GM19463 (cell line): ENCODE measurements around the gene CDCP2.

Source experiments
- ATAC-seq: cut with Tn5 transposase; IDR thresholded peaks from one replicate; pipeline ENCODE4 v1.9.1; 2021; ENCODE audit warnings: mild to moderate bottlenecking, moderate library complexity; ENCODE audit not compliant: unreplicated experiment

Gene CDCP2

GRCh38 chr1:54137534-54138061 is 15.2 kb downstream of the CDCP2 start:
- ATAC-seq: no peak

GRCh38 chr1:54136963-54137533 is 15.8 kb downstream of the CDCP2 start:
- no peak for ATAC-seq

- no peak for ATAC-seq
These were observed 16.4 kb downstream of the CDCP2 start for GRCh38 chr1:54136269-54136896.

- no peak for ATAC-seq
These were observed 17.2 kb downstream of the CDCP2 start for GRCh38 chr1:54135436-54136120.

GRCh38 chr1:54134295-54134694 is 18.5 kb downstream of the CDCP2 start:
- ATAC-seq: no peak

- ATAC-seq: no peak
These were observed 20.3 kb downstream of the CDCP2 start for GRCh38 chr1:54132495-54132894.

- ATAC-seq: no peak
These were observed 21.4 kb downstream of the CDCP2 start for GRCh38 chr1:54131419-54131818.

GRCh38 chr1:54129858-54130257 is 22.9 kb downstream of the CDCP2 start:
- no peak for ATAC-seq

- no peak for ATAC-seq
These were observed 25.1 kb downstream of the CDCP2 start for GRCh38 chr1:54127594-54128300.

GRCh38 chr1:54126271-54126815 is 26.5 kb downstream of the CDCP2 start:
- ATAC-seq: no peak

- ATAC-seq: no peak
These were observed 27.3 kb downstream of the CDCP2 start for GRCh38 chr1:54125386-54126070.

GRCh38 chr1:54124906-54125305 is 27.9 kb downstream of the CDCP2 start:
- ATAC-seq: no peak

- ATAC-seq: no peak
These were observed 28.3 kb downstream of the CDCP2 start for GRCh38 chr1:54124472-54124871.

GRCh38 chr1:54122992-54123391 is 29.8 kb downstream of the CDCP2 start:
- ATAC-seq: no peak

GRCh38 chr1:54122135-54122751 is 30.6 kb downstream of the CDCP2 start:
- ATAC-seq: no peak

GRCh38 chr1:54121482-54122134 is 31.2 kb downstream of the CDCP2 start:
- ATAC-seq: no peak

GRCh38 chr1:54120698-54121481 is 31.9 kb downstream of the CDCP2 start:
- ATAC-seq: no peak

- ATAC-seq: no peak
These were observed 32.6 kb downstream of the CDCP2 start for GRCh38 chr1:54120018-54120697.
